GM21786 (cell line): ENCODE results near the gene TDRD7.

Source experiments
- ATAC-seq: cut with Tn5 transposase; IDR thresholded peaks from one replicate; pipeline ENCODE4 v1.9.1; 2021; ENCODE audit not compliant: unreplicated experiment

Gene TDRD7

GRCh38 chr9:97502984-97503861 is 91.3 kb downstream of the TDRD7 start:
- no peak for ATAC-seq

GRCh38 chr9:97503862-97504210 is 91.9 kb downstream of the TDRD7 start:
- ATAC-seq, result no peak

DNA sequence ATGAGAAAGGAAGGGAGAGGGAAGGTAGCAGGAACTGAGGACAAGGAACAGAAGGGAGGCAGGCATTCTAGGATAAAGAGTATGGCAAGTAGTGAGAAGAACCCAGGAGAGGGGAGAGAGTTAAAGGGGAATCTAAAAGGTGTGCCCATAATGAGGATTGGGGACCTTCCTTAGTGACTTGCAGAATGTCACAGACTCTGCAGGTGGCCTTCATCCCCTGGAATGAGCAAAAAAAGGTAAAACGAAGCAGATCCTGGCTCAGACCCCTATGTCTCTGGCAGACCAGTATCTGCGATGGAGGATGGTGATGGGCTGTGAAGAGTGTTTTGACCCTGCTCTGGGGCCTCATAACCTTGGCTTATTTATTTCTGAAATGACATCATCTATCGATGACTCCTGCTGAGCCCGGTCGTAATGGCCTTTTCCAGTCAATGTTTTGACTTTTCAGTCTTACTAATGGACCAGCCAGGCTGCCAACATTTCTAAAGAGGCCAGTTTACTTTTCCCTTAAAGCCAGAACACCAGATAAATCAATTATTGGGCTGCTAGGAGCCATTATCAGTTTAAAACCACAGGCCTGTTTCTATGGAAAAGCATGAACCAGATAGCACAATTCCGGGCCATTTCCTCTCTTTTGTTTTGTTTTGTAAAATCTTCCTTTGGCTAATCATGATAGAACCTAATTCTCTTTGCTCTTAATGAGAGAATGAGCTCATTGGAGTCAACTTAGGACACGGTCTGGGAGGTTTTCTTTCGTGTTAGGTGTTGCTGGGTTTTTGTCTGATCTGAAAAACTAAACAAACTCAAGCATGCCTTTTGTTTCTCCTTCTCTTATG is 92.7 kb downstream of the TDRD7 start:
- no peak for ATAC-seq

DNA sequence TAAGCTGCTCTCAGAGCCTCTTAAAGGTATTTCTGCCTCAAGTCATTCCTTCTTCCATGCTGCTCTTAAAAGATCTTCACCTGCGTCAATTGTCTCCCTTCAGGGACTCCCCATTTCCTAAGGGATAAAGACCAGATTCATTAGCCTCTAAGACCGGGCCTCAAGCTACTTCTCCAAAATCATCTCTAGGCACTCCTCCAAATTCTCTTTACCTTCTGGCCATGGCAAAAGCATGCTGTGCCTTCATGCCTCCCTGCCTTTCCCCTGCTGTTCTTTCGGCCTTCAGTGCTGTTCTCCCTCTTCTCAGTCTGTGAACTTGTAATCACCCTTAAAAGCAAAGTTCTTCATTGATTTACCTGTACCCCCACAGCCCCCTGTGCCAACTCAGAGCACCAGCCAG is 93.9 kb downstream of the TDRD7 start:
- no peak for ATAC-seq

DNA sequence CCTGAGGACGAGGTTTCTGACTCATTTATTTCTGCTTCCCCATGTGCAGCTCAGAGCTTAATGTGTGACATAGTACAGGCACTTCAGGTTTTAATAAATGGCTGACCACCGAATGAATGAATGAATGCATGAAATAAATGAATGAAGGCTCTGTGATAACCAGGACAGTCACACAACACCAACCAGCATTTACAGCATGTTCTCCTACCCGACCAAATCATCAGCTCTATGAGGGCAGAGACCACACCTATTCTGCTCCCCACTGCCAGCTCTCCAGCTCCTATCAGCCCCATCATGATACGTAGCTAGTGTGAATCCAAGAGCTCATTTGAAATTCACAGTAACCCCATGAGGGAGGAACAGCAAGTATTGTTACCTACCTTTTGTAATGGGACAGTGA is 94.4 kb downstream of the TDRD7 start:
- no peak for ATAC-seq

DNA sequence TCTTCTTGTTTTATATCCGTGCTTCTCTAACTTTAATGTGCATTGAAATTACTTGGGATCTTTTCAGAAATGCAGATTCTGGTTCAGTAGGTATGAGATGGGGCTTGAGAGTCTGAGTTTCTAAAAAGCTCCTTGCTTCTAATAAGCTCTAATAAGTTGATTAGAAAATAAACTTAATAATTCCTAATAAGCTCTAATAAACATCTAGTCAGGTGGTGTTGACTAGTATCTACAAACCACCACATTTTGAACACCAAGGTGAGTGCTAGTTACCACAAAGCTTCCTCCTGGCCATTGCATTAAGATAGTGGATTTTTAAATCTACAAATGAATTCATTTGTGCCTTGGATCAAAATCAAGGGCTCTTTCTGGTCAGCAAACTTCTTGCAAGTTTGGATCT is 94.9 kb downstream of the TDRD7 start:
- no peak for ATAC-seq

DNA sequence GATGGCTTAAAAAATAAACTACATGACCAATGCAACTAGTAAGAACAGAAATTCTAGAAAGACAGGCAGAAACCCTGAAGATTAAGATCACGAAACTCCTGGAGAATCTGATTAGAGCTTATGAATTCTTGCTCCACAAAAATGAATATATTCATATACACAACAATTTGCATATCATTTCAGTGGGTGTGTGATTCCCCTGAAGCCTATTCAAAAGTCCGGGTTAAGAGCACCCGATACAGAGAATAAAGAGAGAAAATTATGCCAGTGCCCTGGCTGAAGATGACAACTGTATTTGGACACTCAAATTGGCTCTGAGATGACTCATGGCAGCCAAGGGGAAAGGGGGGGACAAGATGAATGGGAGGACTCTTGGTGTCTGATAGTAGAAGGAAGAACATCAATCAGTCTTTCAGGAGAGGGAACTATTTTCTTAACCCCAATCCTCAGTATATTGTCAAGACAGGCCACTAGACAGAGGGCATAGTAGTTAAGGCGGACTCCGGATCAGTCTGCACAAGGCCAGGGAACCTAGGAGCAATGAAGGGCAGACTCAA is 95.6 kb downstream of the TDRD7 start:
- ATAC-seq, result no peak

- no peak for ATAC-seq
Measured at GRCh38 chr9:97508852-97509251, 97.0 kb downstream of the TDRD7 start.

DNA sequence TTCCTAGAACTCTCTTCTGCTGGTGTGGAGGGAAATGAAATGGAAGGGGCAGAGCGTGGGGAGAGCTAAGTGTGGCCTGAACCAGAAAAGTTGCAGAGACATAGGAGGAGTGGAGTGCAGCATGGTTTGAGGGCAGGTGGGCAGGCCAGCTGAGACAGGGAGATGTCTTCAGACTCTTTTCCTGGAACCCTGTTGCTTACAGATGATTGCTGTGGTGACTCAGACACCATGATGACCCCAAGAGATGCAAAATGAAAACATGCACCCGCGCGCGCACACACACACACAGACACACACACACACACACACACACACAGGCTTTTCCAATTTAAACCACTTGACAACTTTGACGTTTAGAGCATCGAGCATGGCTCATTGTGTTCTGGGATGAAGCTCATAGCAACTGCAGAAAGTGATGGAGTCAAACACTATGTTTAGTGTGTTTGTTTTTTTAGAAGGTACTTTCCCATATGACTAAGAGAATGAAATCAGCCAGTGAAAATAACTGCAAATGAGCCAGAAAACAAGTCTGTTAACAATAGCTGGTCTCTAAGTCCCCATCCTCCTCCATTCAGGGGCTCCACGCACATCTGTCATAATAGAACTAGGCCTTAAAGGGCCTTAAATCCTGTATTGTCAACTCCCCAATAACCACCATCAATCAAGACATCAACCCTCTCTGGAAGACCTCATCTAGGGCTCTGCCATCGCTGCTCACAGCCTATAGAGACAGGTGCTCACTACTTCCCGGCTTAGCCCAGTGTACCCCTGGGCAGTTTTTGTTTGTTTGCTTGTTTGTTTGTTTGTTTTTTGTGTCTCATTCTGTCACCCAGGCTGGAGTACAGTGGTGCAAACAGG is 99.1 kb downstream of the TDRD7 start:
- peak; percentile 81 for ATAC-seq

GRCh38 chr9:97511655-97512427 is 99.9 kb downstream of the TDRD7 start:
- ATAC-seq, result no peak

GRCh38 chr9:97512966-97513560 is 101.2 kb downstream of the TDRD7 start:
- no peak for ATAC-seq

DNA sequence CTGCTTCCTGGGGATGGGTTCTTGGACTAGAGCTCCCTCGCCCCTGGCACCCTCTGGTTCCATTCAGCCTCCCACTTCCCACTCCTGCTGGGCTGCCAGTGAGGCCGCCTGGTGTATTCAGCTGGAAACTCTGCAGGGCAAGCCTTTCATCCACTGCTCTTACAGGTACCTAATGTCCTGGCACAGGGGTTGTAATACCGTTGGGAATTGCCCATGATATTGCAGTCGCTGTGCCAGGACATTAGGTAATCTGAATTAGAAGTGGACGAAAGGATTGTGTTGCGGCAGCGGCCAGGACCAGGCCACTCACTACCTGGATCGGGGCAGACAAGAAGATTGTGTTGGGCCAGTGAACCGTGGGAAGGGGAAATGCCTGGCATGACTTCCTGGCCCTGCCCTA is 102.6 kb downstream of the TDRD7 start:
- ATAC-seq, result no peak

DNA sequence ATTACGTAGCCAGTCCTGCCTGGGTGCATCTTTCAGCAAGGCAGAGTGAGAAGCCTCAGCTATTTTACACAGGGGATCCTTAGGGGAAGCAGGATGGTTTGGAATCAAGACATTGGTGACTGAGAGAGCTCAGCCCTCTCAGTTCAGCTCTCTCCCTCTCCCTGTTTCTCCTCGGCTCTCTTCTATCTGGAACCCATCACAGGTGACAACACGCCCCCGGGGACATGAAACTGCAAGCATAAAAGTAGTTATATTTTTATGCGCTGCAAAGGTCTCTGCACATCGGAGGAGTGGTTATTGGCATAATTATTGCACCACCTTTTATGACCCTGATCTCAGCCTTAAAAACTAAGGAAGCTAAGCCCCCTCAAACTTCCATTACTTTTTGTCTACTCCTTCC is 103.8 kb downstream of the TDRD7 start:
- ATAC-seq, result no peak

- ATAC-seq, result no peak
Measured at GRCh38 chr9:97516111-97516510, 104.2 kb downstream of the TDRD7 start.

GRCh38 chr9:97517331-97518089 is 105.6 kb downstream of the TDRD7 start:
- ATAC-seq, result no peak

DNA sequence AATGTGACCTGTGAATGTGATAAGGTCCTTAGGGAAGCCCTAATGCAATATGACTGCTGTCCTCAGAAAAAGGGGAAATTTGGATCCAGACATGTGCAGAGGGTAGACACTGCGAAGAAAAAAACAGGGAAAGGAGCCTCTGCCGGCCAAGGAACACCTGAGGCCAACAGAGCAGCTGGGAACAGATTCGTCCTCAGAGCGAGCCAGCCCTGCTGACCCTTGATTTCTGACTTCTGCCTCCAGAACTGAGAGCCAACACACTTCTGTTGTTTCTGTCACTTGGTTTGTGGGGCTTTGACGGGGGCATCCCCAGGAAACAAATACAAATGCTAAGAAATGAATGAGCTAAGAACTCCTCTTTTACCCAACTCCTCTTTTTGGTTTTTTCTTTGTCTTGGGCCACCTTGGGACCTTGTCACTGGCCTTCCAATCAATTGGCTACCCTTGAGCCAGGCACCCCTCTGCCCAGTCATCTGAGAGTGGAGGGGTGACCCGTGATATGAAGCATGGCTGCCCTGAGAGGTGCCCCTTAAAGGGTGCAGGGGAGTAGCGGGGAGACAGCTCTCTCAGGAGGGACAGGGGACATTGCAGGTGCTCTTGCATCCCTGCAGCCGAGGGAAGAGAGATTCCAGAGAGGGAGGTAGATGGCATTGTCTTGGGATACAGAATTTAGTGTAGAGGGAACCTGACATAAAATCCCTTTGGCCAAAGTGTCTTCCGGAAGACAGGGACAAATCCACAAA is 106.4 kb downstream of the TDRD7 start:
- no peak for ATAC-seq

- no peak for ATAC-seq
Measured at GRCh38 chr9:97518909-97519307, 107.0 kb downstream of the TDRD7 start.

DNA sequence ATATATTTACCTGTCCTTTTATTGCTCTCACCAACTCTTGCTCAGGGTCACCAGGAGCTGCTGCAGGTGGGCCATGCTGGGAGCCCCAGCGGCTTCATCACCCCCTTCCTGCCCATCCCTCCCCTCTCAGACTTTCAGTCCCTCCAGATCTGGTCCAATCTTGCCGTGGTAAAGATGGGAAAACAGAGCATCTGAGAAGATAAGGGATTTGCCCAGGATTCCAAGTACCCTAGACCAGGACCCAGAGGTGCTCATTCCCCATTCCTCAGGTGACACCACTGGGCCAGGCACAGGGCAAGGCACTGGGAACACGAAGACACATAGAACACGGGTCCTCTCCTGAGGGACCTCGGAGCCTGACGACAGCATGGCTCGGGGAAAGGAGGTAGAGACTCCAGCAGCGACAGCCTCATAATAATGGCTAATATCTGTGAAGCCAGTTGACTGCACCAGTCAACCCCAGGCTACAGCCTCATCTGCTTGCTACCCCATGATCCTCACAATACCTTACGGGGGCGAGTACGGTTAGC is 107.6 kb downstream of the TDRD7 start:
- no peak for ATAC-seq
